HG02571 (cell line): Measurements from ENCODE around the gene ATP11B.

Source experiments
- ATAC-seq: cut with Tn5 transposase; IDR thresholded peaks from one replicate; pipeline ENCODE4 v1.9.1; 2021; ENCODE audit warnings: mild to moderate bottlenecking, moderate library complexity; ENCODE audit not compliant: unreplicated experiment

The ATP11B gene

GRCh38 chr3:182908471-182908870, 115.2 kb downstream of the ATP11B start:
- no peak for ATAC-seq

GRCh38 chr3:182909318-182910040, 116.2 kb downstream of the ATP11B start:
- ATAC-seq = no peak

GRCh38 chr3:182910936-182911781, 117.9 kb downstream of the ATP11B start:
- ATAC-seq = no peak

- no peak for ATAC-seq
Measured at GRCh38 chr3:182911782-182912111, 118.4 kb downstream of the ATP11B start.

GRCh38 chr3:182912474-182912873, 119.2 kb downstream of the ATP11B start:
- no peak for ATAC-seq

GRCh38 chr3:182913889-182914288, 120.6 kb downstream of the ATP11B start:
- peak; percentile 58 for ATAC-seq

- no peak for ATAC-seq
Measured at GRCh38 chr3:182914341-182914740, 121.0 kb downstream of the ATP11B start.

- no peak for ATAC-seq
Measured at GRCh38 chr3:182917134-182917533, 123.8 kb downstream of the ATP11B start.

- no peak for ATAC-seq
Measured at GRCh38 chr3:182919866-182920357, 126.6 kb downstream of the ATP11B start.

GRCh38 chr3:182920515-182921084, 127.3 kb downstream of the ATP11B start:
- no peak for ATAC-seq

GRCh38 chr3:182921665-182922355, 128.5 kb downstream of the ATP11B start:
- ATAC-seq = no peak

- peak; percentile 97 for ATAC-seq
Measured at GRCh38 chr3:182925330-182925943, 132.1 kb downstream of the ATP11B start.

- ATAC-seq = no peak
Measured at GRCh38 chr3:182925944-182926337, 132.6 kb downstream of the ATP11B start.

GRCh38 chr3:182935803-182936202, 142.5 kb downstream of the ATP11B start:
- no peak for ATAC-seq

- no peak for ATAC-seq
Measured at GRCh38 chr3:182936239-182936917, 143.1 kb downstream of the ATP11B start.

GRCh38 chr3:182936918-182937285, 143.6 kb downstream of the ATP11B start:
- no peak for ATAC-seq

GRCh38 chr3:182937293-182938051, 144.2 kb downstream of the ATP11B start:
- no peak for ATAC-seq

GRCh38 chr3:182940266-182940808, 147.0 kb downstream of the ATP11B start:
- no peak for ATAC-seq

- no peak for ATAC-seq
Measured at GRCh38 chr3:182941719-182942118, 148.4 kb downstream of the ATP11B start.
